Tibial nerve (tissue), 4 donors: ENCODE measurements around the gene ZNF648. TPM values are rescaled to one million over a fixed set of nuclear protein-coding genes. Genes with fewer than 3 reads are reported as not detected.
"Not testable (repeated sequence)": the region's sequence is repeated elsewhere in the genome, so short reads cannot be mapped to it uniquely, and the experiment has no call there.

Experiments used
- DNase-seq, 2 donors: peaks; one replicate each; pipeline ENCODE4 v3.0.0-alpha.2; 2019; ENCODE audit warnings: low spot score in 2 of 2
- H3K27ac ChIP-seq, 4 donors: fragments of 200-600 bp; sonication (generic) in 3 of 4; one replicate each; pipeline ENCODE4 v1.5.1; 2017 to 2019; ENCODE audit warnings: mild to moderate bottlenecking in 1 of 4
- H3K27me3 ChIP-seq, 2 donors: fragments of 200-600 bp; sonication (generic) in 1 of 2; one replicate each; pipeline versions ENCODE4 v1.5.1 to v1.6.0; 2017 to 2019
- H3K36me3 ChIP-seq, 3 donors: fragments of 200-600 bp; sonication (generic); one replicate each; pipeline ENCODE4 v1.5.1; 2018 to 2019
- H3K4me1 ChIP-seq, 4 donors: fragments of 200-600 bp; sonication (generic) in 3 of 4; one replicate each; pipeline ENCODE4 v1.5.1; 2017 to 2019
- H3K4me3 ChIP-seq, 4 donors: fragments of 200-600 bp; sonication (generic) in 3 of 4; one replicate each; pipeline ENCODE4 v1.5.1; 2017 to 2019; ENCODE audit warnings: mild to moderate bottlenecking in 1 of 4, moderate library complexity in 1 of 4
- H3K9me3 ChIP-seq, 4 donors: fragments of 200-600 bp; sonication (generic) in 3 of 4; one replicate each; pipeline ENCODE4 v1.5.1; 2017 to 2019
- EP300 ChIP-seq, 2 donors: sonication (generic); formaldehyde crosslinking; IDR thresholded peaks; one replicate each; pipeline ENCODE4 v1.6.1; 2017; ENCODE audit warnings: antibody characterized with exemption in 2 of 2, mild to moderate bottlenecking in 1 of 2
- POLR2A ChIP-seq, 2 donors: fragments of 450-650 bp; IDR thresholded peaks; one replicate each; pipeline ENCODE4 v1.6.1; 2017; ENCODE audit warnings: antibody characterized with exemption in 2 of 2, mild to moderate bottlenecking in 2 of 2, moderate library complexity in 2 of 2
- WGBS, 2 donors: methylation state at CpG; one replicate each; pipeline ENCODE4 v1.1.5; 2018; 5-methylcytosine and 5-hydroxymethylcytosine counted together
- total RNA-seq, 4 donors: library from RNA; depleted of rRNA; stranded (reverse); fragments of >200 nt; gene quantifications; one replicate each; pipeline ENCODE4 v1.1.0, GENCODE V29; 2016
- TF ChIP-seq, protein P1 (sequence below), 5 experiments: fragments of 200-600 bp in 3 of 5; fragments of 450-650 bp in 2 of 5; sonication (generic) in 3 of 5; IDR thresholded peaks; one replicate each; pipeline ENCODE4 v1.5.1; 2016 to 2019; ENCODE audit warnings: antibody characterized with exemption in 5 of 5, mild to moderate bottlenecking in 3 of 5, moderate library complexity in 2 of 5

ZNF648 gene
- total RNA-seq, 4 donors from 2014 or later = 0.20 to 1.5 (median 1.2) TPM

GRCh38 chr1:182101415-182102042 is 40.0 kb upstream of the ZNF648 start:
- 34 to 42% methylated on average over 8 of the region's 8 CpGs for WGBS, 2 donors
- Histone ChIP-seq H3K27me3 (no peaks in the 10 kb centered on the region), H3K36me3 (no peaks in the 10 kb centered on the region), H3K9me3 (peaks cover 0 to 12% (median 0%) of the 10 kb centered on the region in 4 donors), H3K4me3 (no peak overlapping the region), H3K27ac (no peak overlapping the region), H3K4me1 (no peaks in the 10 kb centered on the region)
- TF ChIP-seq EP300 (IDR thresholded peaks at IDR 0.05) (no peak), POLR2A (IDR thresholded peaks at IDR 0.05) (no peak)
- TF ChIP-seq, protein P1, sequence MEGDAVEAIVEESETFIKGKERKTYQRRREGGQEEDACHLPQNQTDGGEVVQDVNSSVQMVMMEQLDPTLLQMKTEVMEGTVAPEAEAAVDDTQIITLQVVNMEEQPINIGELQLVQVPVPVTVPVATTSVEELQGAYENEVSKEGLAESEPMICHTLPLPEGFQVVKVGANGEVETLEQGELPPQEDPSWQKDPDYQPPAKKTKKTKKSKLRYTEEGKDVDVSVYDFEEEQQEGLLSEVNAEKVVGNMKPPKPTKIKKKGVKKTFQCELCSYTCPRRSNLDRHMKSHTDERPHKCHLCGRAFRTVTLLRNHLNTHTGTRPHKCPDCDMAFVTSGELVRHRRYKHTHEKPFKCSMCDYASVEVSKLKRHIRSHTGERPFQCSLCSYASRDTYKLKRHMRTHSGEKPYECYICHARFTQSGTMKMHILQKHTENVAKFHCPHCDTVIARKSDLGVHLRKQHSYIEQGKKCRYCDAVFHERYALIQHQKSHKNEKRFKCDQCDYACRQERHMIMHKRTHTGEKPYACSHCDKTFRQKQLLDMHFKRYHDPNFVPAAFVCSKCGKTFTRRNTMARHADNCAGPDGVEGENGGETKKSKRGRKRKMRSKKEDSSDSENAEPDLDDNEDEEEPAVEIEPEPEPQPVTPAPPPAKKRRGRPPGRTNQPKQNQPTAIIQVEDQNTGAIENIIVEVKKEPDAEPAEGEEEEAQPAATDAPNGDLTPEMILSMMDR (IDR thresholded peaks at IDR 0.05) = no peak
- DNase-seq = no peak

DNA sequence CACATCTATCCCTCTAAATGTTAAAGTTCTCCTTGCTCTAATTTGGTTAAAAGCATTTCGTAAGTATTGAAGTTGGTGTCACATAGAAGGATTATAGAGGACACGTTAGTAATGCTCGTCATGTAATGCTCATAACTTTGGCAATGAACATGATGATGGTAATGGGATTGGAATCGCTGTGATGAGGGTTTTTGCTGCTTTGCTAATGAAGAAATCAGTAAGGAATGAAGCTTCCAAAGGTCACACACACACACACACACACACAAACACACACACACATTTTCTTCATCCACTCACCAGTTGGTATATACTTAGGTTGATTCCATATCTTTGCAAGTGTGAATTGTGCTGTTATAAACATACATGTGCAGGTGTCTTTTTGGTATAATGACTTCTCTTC is 36.8 kb upstream of the ZNF648 start:
- no peak overlapping the region for H3K4me3 ChIP-seq
- DNase-seq = no peak
- 89 to 92% methylated on average over 4 of the region's 4 CpGs for WGBS, 2 donors
- H3K27me3 ChIP-seq = no peaks in the 10 kb centered on the region
- no peak overlapping the region for H3K27ac ChIP-seq
- TF ChIP-seq EP300 (IDR thresholded peaks at IDR 0.05) (no peak), POLR2A (IDR thresholded peaks at IDR 0.05) (no peak)
- TF ChIP-seq, protein P1 (IDR thresholded peaks at IDR 0.05) = no peak
- H3K36me3 ChIP-seq = no peaks in the 10 kb centered on the region
- H3K9me3 ChIP-seq = peaks cover 0 to 10% (median 0%) of the 10 kb centered on the region in 4 donors
- H3K4me1 ChIP-seq = no peaks in the 10 kb centered on the region

DNA sequence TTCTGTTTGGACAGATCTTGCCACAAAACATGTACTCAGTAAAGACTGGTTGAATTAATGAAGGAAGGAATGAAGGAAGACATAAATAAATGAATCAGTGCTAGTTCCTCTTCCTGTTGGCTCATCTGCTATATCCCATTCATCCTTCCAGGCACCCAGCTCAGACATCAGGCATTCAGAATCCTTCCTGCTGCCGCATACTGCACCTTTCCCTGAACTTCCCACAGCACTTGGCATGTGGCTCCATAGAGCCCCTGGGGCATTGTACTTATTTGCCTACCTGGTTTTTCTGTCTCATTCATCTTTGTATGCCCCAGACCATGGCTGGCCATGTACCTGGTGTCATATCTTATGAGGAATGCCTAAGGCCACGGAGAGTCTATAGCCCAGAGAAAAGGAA is 34.4 kb upstream of the ZNF648 start:
- DNase-seq = no peak
- H3K27ac ChIP-seq = no peak overlapping the region
- TF ChIP-seq, protein P1 (IDR thresholded peaks at IDR 0.05) = no peak
- TF ChIP-seq EP300 (IDR thresholded peaks at IDR 0.05) (no peak), POLR2A (IDR thresholded peaks at IDR 0.05) (no peak)
- peaks cover 0 to 10% (median 0%) of the 10 kb centered on the region in 4 donors for H3K9me3 ChIP-seq
- no peaks in the 10 kb centered on the region for H3K36me3 ChIP-seq
- no peaks in the 10 kb centered on the region for H3K27me3 ChIP-seq
- peaks cover 0 to 5% (median 0%) of the 10 kb centered on the region in 4 donors for H3K4me1 ChIP-seq
- H3K4me3 ChIP-seq = no peak overlapping the region
- 79 to 82% methylated on average over 2 of the region's 2 CpGs for WGBS, 2 donors

- H3K9me3 ChIP-seq, H3K27me3 ChIP-seq, H3K4me1 ChIP-seq, H3K36me3 ChIP-seq, DNase-seq, H3K27ac ChIP-seq, H3K4me3 ChIP-seq: not testable (repeated sequence)
- 90 to 91% methylated on average over 5 of the region's 5 CpGs for WGBS, 2 donors
Measured at GRCh38 chr1:182094514-182095005, 33.0 kb upstream of the ZNF648 start.

DNA sequence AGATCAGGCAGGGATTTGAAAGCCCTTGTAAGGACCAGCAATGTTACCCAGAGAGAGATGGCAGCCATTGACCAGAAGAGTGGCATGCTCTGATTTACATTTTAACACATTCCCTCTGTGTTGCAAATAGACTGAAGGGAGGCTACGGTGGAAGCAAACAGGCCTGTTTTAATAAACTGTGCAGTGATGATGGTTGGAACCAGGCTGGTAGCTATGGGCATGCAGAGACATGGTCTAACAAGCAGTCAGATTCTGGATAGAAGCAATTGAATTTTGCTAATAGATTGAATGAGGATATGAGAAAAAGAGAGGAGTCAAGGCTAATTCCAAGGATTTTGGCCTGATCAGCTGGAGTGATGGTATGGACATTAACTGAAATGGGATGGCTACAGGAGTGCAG is 32.3 kb upstream of the ZNF648 start:
- Histone ChIP-seq H3K4me1 (peaks cover 0 to 5% (median 0%) of the 10 kb centered on the region in 4 donors), H3K9me3 (peaks cover 0 to 3% (median 0%) of the 10 kb centered on the region in 4 donors), H3K27ac (no peak overlapping the region), H3K27me3 (no peaks in the 10 kb centered on the region), H3K36me3 (no peaks in the 10 kb centered on the region), H3K4me3 (no peak overlapping the region)
- TF ChIP-seq POLR2A (IDR thresholded peaks at IDR 0.05) (no peak), EP300 (IDR thresholded peaks at IDR 0.05) (no peak)
- TF ChIP-seq, protein P1 (IDR thresholded peaks at IDR 0.05) = no peak
- 74 to 88% methylated on average over 1 of the region's 1 CpG for WGBS, 2 donors
- no peak for DNase-seq
